ENCODE results near the gene SYNPR.

SYNPR gene

DNA sequence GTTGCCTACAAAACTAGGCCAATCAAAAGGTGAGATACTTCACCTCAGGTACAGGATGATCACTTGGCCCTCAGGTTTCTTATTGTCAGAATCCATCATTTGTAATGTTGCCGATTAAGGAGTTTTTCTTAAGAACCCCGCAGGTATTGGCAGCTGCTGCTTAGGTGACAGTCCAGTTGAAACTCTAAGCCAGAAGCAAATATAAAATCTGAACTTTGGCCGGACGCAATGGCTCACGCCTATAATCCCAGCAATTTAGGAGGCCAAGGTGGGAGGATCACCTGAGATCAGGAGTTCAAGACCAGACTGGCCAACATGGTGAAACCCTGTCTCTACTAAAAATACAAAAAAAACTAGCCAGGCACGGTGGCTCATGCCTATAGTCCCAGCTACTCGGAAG lies 331.3 kb downstream of the SYNPR start:
- Histone ChIP-seq H3K36me3 (replicated peaks) (no peaks in the 10 kb centered on the region), H3K27ac (no peak overlapping the region), H3K4me3 (ENCODE audit: low read depth, low read length) (no peak overlapping the region), H3K27me3 (replicated peaks) (no peaks in the 10 kb centered on the region)
- TF ChIP-seq, protein P1, sequence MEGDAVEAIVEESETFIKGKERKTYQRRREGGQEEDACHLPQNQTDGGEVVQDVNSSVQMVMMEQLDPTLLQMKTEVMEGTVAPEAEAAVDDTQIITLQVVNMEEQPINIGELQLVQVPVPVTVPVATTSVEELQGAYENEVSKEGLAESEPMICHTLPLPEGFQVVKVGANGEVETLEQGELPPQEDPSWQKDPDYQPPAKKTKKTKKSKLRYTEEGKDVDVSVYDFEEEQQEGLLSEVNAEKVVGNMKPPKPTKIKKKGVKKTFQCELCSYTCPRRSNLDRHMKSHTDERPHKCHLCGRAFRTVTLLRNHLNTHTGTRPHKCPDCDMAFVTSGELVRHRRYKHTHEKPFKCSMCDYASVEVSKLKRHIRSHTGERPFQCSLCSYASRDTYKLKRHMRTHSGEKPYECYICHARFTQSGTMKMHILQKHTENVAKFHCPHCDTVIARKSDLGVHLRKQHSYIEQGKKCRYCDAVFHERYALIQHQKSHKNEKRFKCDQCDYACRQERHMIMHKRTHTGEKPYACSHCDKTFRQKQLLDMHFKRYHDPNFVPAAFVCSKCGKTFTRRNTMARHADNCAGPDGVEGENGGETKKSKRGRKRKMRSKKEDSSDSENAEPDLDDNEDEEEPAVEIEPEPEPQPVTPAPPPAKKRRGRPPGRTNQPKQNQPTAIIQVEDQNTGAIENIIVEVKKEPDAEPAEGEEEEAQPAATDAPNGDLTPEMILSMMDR (IDR thresholded peaks at IDR 0.05; ENCODE audit: low read depth, low read length, missing control alignments): no peak
- in situ Hi-C loops (cut with HindIII; ENCODE audit: low pct_ligation_motif_present, low sequenced_read_pairs): no loop called here
- DNase-seq: no peak

DNA sequence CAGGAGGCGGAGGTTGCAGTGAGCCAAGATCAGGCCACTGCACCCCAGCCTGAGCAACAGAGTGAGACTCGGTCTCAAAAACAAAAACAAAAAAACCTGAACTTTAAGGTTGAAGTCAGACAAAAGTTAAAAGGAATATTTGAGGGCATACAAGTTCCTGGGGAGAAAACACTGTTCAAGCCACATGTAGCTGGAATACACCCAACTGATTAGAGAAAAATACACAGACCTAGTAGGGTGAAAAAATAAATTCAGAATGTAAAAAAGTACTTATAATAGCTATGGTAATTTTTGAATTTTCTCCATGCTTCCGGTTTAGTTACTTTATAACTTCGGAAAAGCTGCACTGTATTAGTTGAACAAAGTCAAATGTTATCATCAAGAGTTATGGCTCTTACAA lies 331.7 kb downstream of the SYNPR start:
- Histone ChIP-seq H3K36me3 (replicated peaks) (no peaks in the 10 kb centered on the region), H3K27ac (no peak overlapping the region), H3K4me3 (ENCODE audit: low read depth, low read length) (no peak overlapping the region), H3K27me3 (replicated peaks) (no peaks in the 10 kb centered on the region)
- TF ChIP-seq, protein P1 (IDR thresholded peaks at IDR 0.05; ENCODE audit: low read depth, low read length, missing control alignments): no peak
- DNase-seq: no peak
- in situ Hi-C loops (cut with HindIII; ENCODE audit: low pct_ligation_motif_present, low sequenced_read_pairs): no loop called here

DNA sequence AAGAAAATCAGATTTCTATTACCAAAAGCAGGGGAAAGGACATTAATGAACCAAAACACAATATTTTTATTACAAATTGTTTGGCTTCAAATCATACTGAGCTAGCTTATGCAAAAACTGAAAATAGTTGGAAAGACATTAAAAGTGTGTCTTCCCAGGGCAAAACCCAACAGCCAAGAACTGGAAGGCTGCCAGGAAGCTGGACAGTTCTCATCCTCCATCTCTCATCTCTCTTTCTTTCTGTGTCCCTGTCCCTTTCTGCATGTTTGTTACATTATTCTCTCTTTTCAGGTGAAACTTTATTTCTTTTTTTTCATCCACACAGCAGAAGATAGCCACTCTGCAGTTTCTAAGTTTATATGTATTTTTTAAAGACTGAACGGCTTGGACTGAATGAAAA lies 333.3 kb downstream of the SYNPR start:
- H3K27ac ChIP-seq: no peak overlapping the region
- no peak for DNase-seq
- H3K27me3 ChIP-seq (replicated peaks): no peaks in the 10 kb centered on the region
- H3K4me3 ChIP-seq (ENCODE audit: low read depth, low read length): no peak overlapping the region
- no peaks in the 10 kb centered on the region for H3K36me3 ChIP-seq (replicated peaks)
- TF ChIP-seq, protein P1 (IDR thresholded peaks at IDR 0.05; ENCODE audit: low read depth, low read length, missing control alignments): no peak
- in situ Hi-C loops (cut with HindIII; ENCODE audit: low pct_ligation_motif_present, low sequenced_read_pairs): no loop called here

DNA sequence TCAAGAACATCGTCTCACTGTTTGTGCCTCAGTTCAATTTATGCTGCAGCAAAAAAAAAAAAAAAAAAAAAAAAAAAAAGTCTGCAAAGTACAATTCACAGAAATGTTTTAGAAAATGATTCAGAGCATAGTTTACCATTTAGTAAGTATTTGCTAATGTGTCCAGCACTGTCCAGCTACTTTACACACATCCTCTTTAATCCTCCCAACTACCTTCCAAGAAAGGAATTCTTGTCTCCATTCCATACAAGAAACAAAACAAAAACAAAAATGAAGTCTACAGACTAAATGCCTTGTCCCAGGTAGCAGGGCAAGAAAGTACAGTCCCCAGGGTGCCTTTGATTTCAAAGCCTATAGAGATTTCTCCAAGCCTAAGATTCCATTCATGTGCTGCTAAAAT lies 335.5 kb downstream of the SYNPR start:
- TF ChIP-seq, protein P1 (IDR thresholded peaks at IDR 0.05; ENCODE audit: low read depth, low read length, missing control alignments): no peak
- DNase-seq: no peak
- Histone ChIP-seq H3K27me3 (replicated peaks) (no peaks in the 10 kb centered on the region), H3K4me3 (ENCODE audit: low read depth, low read length) (no peak overlapping the region), H3K27ac (no peak overlapping the region), H3K36me3 (replicated peaks) (no peaks in the 10 kb centered on the region)
- in situ Hi-C loops (cut with HindIII; ENCODE audit: low pct_ligation_motif_present, low sequenced_read_pairs): no loop called here

DNA sequence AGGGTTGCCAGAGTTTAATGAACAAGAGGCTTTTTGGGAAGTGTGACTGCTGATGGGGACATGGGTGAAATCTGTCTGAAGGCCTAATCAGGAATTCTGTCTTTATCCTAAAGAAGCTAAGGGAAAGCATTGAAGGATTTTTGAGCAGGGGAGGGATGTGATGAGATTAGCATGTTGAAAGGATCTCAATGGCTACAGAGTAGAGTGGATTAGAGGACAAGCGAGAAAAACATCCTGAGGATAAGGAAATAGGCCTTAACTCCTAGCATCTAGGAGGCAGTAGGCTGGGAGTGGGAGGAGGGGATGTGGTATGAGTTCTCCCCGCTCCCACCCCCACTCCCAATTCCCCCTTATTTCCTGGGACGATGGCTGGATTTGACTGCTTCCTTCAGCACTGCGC lies 339.3 kb downstream of the SYNPR start:
- in situ Hi-C loops (cut with HindIII; ENCODE audit: low pct_ligation_motif_present, low sequenced_read_pairs): no loop called here
- DNase-seq: no peak

More for the DNA sequence above, 339.3 kb downstream of the SYNPR start:
- no peaks in the 10 kb centered on the region for H3K36me3 ChIP-seq (replicated peaks)
- no peak overlapping the region for H3K4me3 ChIP-seq (ENCODE audit: low read depth, low read length)
- H3K27ac ChIP-seq: no peak overlapping the region
- TF ChIP-seq, protein P1 (IDR thresholded peaks at IDR 0.05; ENCODE audit: low read depth, low read length, missing control alignments): no peak
- no peaks in the 10 kb centered on the region for H3K27me3 ChIP-seq (replicated peaks)
